DND-41 (cell line): ENCODE results near the gene OSCP1.

ENCODE experiments used
- ATAC-seq: fragments of 200-7000 bp; cut with Tn5 transposase; 3 replicates; pipeline ENCODE4 v1.9.1; 2021; ENCODE audit warnings: low read depth; ENCODE audit not compliant: insufficient read depth
- DNase-seq: peaks from one replicate; pipeline ENCODE4 v3.0.0-alpha.2; 2020
- H2AFZ ChIP-seq: 2 replicates; pipeline ENCODE4 v1.6.0; 2012; ENCODE audit warnings: low read depth, low read length
- H3K27ac ChIP-seq: 2 replicates; pipeline ENCODE4 v1.5.1; 2012; ENCODE audit warnings: low read length, inconsistent platforms
- H3K27me3 ChIP-seq: fragments of 200-600 bp; sonication (generic); 2 replicates; pipeline ENCODE4 v1.6.0; 2012; ENCODE audit warnings: low read length, mild to moderate bottlenecking, inconsistent platforms; ENCODE audit not compliant: insufficient read depth, poor library complexity
- H3K36me3 ChIP-seq: 2 replicates; pipeline ENCODE4 v1.5.1; 2012; ENCODE audit warnings: low read length, inconsistent platforms; ENCODE audit not compliant: insufficient read depth
- H3K4me1 ChIP-seq: 2 replicates; pipeline ENCODE4 v1.5.1; 2012; ENCODE audit warnings: mild to moderate bottlenecking, low read length; ENCODE audit not compliant: insufficient read depth
- H3K4me2 ChIP-seq: 2 replicates; pipeline ENCODE4 v1.6.0; 2012; ENCODE audit warnings: mild to moderate bottlenecking, moderate library complexity, low read length, inconsistent platforms; ENCODE audit not compliant: insufficient read depth
- H3K4me3 ChIP-seq, 2 experiments: fragments of 200-600 bp in 1 of 2; shearing (Covaris generic) in 1 of 2; 2 replicates each; pipeline ENCODE4 v1.5.1; 2012 to 2016; ENCODE audit warnings: inconsistent platforms in 2 of 2, low read length in 2 of 2, mild to moderate bottlenecking in 2 of 2, low read depth in 1 of 2, moderate library complexity in 1 of 2
- H3K79me2 ChIP-seq: 2 replicates; pipeline ENCODE4 v1.6.0; 2012; ENCODE audit warnings: low read length, inconsistent platforms; ENCODE audit not compliant: insufficient read depth
- H3K9ac ChIP-seq: 2 replicates; pipeline ENCODE4 v1.6.0; 2012; ENCODE audit warnings: low read depth, mild to moderate bottlenecking, inconsistent platforms, low read length, moderate library complexity
- H3K9me3 ChIP-seq: 2 replicates; pipeline ENCODE4 v1.5.1; 2012; ENCODE audit warnings: low read length, moderate library complexity, mild to moderate bottlenecking, inconsistent platforms; ENCODE audit not compliant: insufficient read depth, severe bottlenecking
- H4K20me1 ChIP-seq: 2 replicates; pipeline ENCODE4 v1.6.0; 2012; ENCODE audit warnings: low read length; ENCODE audit not compliant: insufficient read depth
- CTCF ChIP-seq: IDR thresholded peaks from 2 replicates; pipeline ENCODE4 v1.5.1; 2012; ENCODE audit warnings: borderline replicate concordance, low read length, moderate library complexity, mild to moderate bottlenecking; ENCODE audit not compliant: poor library complexity, severe bottlenecking; ENCODE audit errors: extremely low read depth
- EZH2 ChIP-seq: IDR thresholded peaks from 3 replicates; pipeline ENCODE4 v1.6.1; 2012; ENCODE audit warnings: borderline replicate concordance, low read depth, mild to moderate bottlenecking, moderate library complexity, low read length, inconsistent platforms; ENCODE audit not compliant: severe bottlenecking

The OSCP1 gene

GRCh38 chr1:36419140-36419539 is 31.1 kb downstream of the OSCP1 start:
- no peaks in the 10 kb centered on the region for H3K9me3 ChIP-seq
- peaks cover 5% of the 10 kb centered on the region; the same call in 1 of the 2 replicates for H3K36me3 ChIP-seq
- ATAC-seq (no peak), DNase-seq (no peak)
- H3K79me2 ChIP-seq: no peaks in the 10 kb centered on the region
- no peak overlapping the region for H3K4me3 ChIP-seq
- H3K27ac ChIP-seq: no peak overlapping the region
- H3K4me1 ChIP-seq: peaks cover 7% of the 10 kb centered on the region
- no peak overlapping the region for H3K9ac ChIP-seq
- no peak overlapping the region for H3K4me2 ChIP-seq
- H3K27me3 ChIP-seq: no peaks in the 10 kb centered on the region
- TF ChIP-seq CTCF (no peak), EZH2 (no peak)
- H4K20me1 ChIP-seq: no peaks in the 10 kb centered on the region
- no peak overlapping the region for H2AFZ ChIP-seq

GRCh38 chr1:36417931-36418330 is 32.3 kb downstream of the OSCP1 start:
- TF ChIP-seq EZH2: no peak
- no peak for TF ChIP-seq CTCF
- no peak for DNase-seq
- H2AFZ ChIP-seq: no peak overlapping the region
- peaks cover 5% of the 10 kb centered on the region; the same call in 1 of the 2 replicates for H3K36me3 ChIP-seq
- no peak overlapping the region for H3K9ac ChIP-seq
- H3K4me1 ChIP-seq: peaks cover 7% of the 10 kb centered on the region
- no peak overlapping the region for H3K4me2 ChIP-seq
- no peak for ATAC-seq
- no peaks in the 10 kb centered on the region for H3K79me2 ChIP-seq
- H3K27ac ChIP-seq: no peak overlapping the region
- H3K4me3 ChIP-seq: no peak overlapping the region
- H3K27me3 ChIP-seq: no peaks in the 10 kb centered on the region
- no peaks in the 10 kb centered on the region for H4K20me1 ChIP-seq
- no peaks in the 10 kb centered on the region for H3K9me3 ChIP-seq

- Histone ChIP-seq H3K27me3 (no peaks in the 10 kb centered on the region), H3K4me2 (no peak overlapping the region), H3K79me2 (no peaks in the 10 kb centered on the region), H3K9ac (no peak overlapping the region), H2AFZ (no peak overlapping the region), H3K27ac (no peak overlapping the region), H3K9me3 (no peaks in the 10 kb centered on the region), H3K4me1 (peaks cover 14% of the 10 kb centered on the region), H4K20me1 (no peaks in the 10 kb centered on the region), H3K4me3 (no peak overlapping the region), H3K36me3 (no peaks in the 10 kb centered on the region)
- TF ChIP-seq CTCF: no peak
- no peak for TF ChIP-seq EZH2
- DNase-seq (no peak), ATAC-seq (no peak)
Observed at GRCh38 chr1:36415661-36416326, 34.5 kb downstream of the OSCP1 start.
